H1 (cell line): ENCODE data around the gene PDE4B. TPM values are rescaled to one million over a fixed set of nuclear protein-coding genes. Genes with fewer than 3 reads are reported as not detected.

Source experiments
- CTCF ChIA-PET: fragments of 300-600 bp; sonication (Branson Sonifier 250); formaldehyde crosslinking; loops from one replicate; lab custom pipeline; 2021; ENCODE audit not compliant: partially characterized antibody; lab: Charles Lee
- POLR2A ChIA-PET: fragments of 300-600 bp; sonication (Branson Sonifier 250); formaldehyde crosslinking; loops from one replicate; lab custom pipeline; 2021; ENCODE audit warnings: inconsistent platforms; ENCODE audit not compliant: partially characterized antibody; lab: Charles Lee
- DNase-seq, 2 experiments: peaks; one replicate each; pipeline versions ENCODE4 v3.0.0 to v3.0.0-alpha.2; 2010 to 2022; ENCODE audit warnings: low spot score in 2 of 2, low read depth in 1 of 2, mixed read lengths in 1 of 2
- FAIRE-seq: peaks from 2 replicates; lab custom pipeline; 2011; peaks lifted over from hg19 to GRCh38; lab: Jason Lieb, UNC
- H2AFZ ChIP-seq: 2 replicates; pipeline ENCODE4 v1.8.1; 2012; ENCODE audit warnings: low read length, inconsistent platforms
- H2AK5ac ChIP-seq: 2 replicates; pipeline ENCODE4 v1.6.1; 2013; ENCODE audit warnings: low read depth, low read length
- H2BK120ac ChIP-seq: replicated peaks from 2 replicates; pipeline ENCODE3; 2013; ENCODE audit warnings: low read depth, low read length, inconsistent platforms
- H2BK12ac ChIP-seq: 2 replicates; pipeline ENCODE4 v1.6.1; 2013; ENCODE audit warnings: low read depth, low read length
- H2BK15ac ChIP-seq: 2 replicates; pipeline ENCODE4 v1.6.1; 2013; ENCODE audit warnings: low read length
- H2BK20ac ChIP-seq: 2 replicates; pipeline ENCODE4 v1.6.1; 2013; ENCODE audit warnings: low read length
- H2BK5ac ChIP-seq: 2 replicates; pipeline ENCODE4 v1.6.1; 2013; ENCODE audit warnings: low read depth, low read length
- H3K14ac ChIP-seq: 2 replicates; pipeline ENCODE4 v1.6.1; 2013; ENCODE audit warnings: inconsistent platforms; ENCODE audit not compliant: insufficient read length
- H3K18ac ChIP-seq: 2 replicates; pipeline ENCODE4 v1.6.1; 2013; ENCODE audit warnings: low read length; ENCODE audit errors: extremely low read depth
- H3K23ac ChIP-seq: 2 replicates; pipeline ENCODE4 v1.6.1; 2013; ENCODE audit warnings: inconsistent platforms; ENCODE audit not compliant: insufficient read length
- H3K23me2 ChIP-seq: 2 replicates; pipeline ENCODE4 v1.6.1; 2013; ENCODE audit warnings: low read depth, low read length
- H3K27ac ChIP-seq: 2 replicates; pipeline ENCODE4 v1.6.1; 2011; ENCODE audit warnings: low read depth, low read length, inconsistent platforms
- H3K27me3 ChIP-seq, 4 experiments: replicated peaks in 1 of 4; 1 replicate in 1 of 4; 2 replicates in 3 of 4; pipeline versions ENCODE4 v1.6.1 to v1.8.1; 2011 to 2013; ENCODE audit warnings: low read length in 3 of 4, mild to moderate bottlenecking in 3 of 4, inconsistent platforms in 2 of 4, mixed read lengths in 2 of 4, moderate library complexity in 1 of 4; ENCODE audit not compliant: control insufficient read depth in 3 of 4, insufficient read depth in 3 of 4; ENCODE audit errors: extremely low read depth in 1 of 4
- H3K36me3 ChIP-seq, 4 experiments: 2 replicates each; pipeline versions ENCODE4 v1.6.1 to v1.8.1; 2011 to 2013; ENCODE audit warnings: mild to moderate bottlenecking in 4 of 4, low read length in 3 of 4, moderate library complexity in 2 of 4, control low read depth in 1 of 4, inconsistent platforms in 1 of 4; ENCODE audit not compliant: insufficient read depth in 4 of 4, control insufficient read depth in 2 of 4
- H3K4ac ChIP-seq: replicated peaks from 2 replicates; pipeline ENCODE3; 2013; ENCODE audit warnings: low read length, low read depth, mixed read lengths, inconsistent platforms; ENCODE audit not compliant: insufficient read length
- H3K4me1 ChIP-seq, 4 experiments: replicated peaks in 1 of 4; 1 replicate in 1 of 4; 2 replicates in 3 of 4; pipeline versions ENCODE4 v1.6.1 to v1.8.1; 2011 to 2013; ENCODE audit warnings: low read length in 3 of 4, inconsistent platforms in 2 of 4, mixed read lengths in 1 of 4; ENCODE audit not compliant: insufficient read depth in 4 of 4, control insufficient read depth in 3 of 4
- H3K4me2 ChIP-seq, 2 experiments: 2 replicates each; pipeline versions ENCODE4 v1.6.1 to v1.8.1; 2011 to 2013; ENCODE audit warnings: low read depth in 2 of 2, low read length in 2 of 2, control low read depth in 1 of 2, inconsistent platforms in 1 of 2, mild to moderate bottlenecking in 1 of 2; ENCODE audit not compliant: insufficient read depth in 1 of 2
- H3K4me3 ChIP-seq, 4 experiments: fragments of 200-600, 300-600 bp in 1 of 4; sonication (generic), shearing (Covaris generic), sonication (Bioruptor Twin) in 1 of 4; 2 replicates each; pipeline versions ENCODE4 v1.5.1 to v1.8.1; 2011 to 2016; ENCODE audit warnings: low read length in 4 of 4, low read depth in 3 of 4, control low read depth in 2 of 4, inconsistent platforms in 2 of 4, mild to moderate bottlenecking in 2 of 4, mixed read lengths in 1 of 4, moderate library complexity in 1 of 4; ENCODE audit not compliant: insufficient read depth in 2 of 4; ENCODE audit errors: extremely low read depth in 1 of 4
- H3K56ac ChIP-seq: replicated peaks from 2 replicates; pipeline ENCODE3; 2013; ENCODE audit warnings: low read depth, mild to moderate bottlenecking, mixed read lengths, low read length, inconsistent platforms; ENCODE audit not compliant: insufficient read length
- H3K79me1 ChIP-seq: 2 replicates; pipeline ENCODE4 v1.6.1; 2013; ENCODE audit warnings: low read depth, low read length, control low read depth
- H3K79me2 ChIP-seq, 2 experiments: 2 replicates each; pipeline versions ENCODE4 v1.6.1 to v1.8.1; 2012 to 2013; ENCODE audit warnings: low read length in 2 of 2, mild to moderate bottlenecking in 2 of 2, inconsistent platforms in 1 of 2; ENCODE audit not compliant: insufficient read depth in 2 of 2, control insufficient read depth in 1 of 2
- H3K9ac ChIP-seq, 4 experiments: replicated peaks in 1 of 4; 1 replicate in 1 of 4; 2 replicates in 3 of 4; pipeline versions ENCODE4 v1.6.1 to v1.8.1; 2011 to 2013; ENCODE audit warnings: low read depth in 3 of 4, low read length in 3 of 4, control low read depth in 2 of 4, mild to moderate bottlenecking in 2 of 4, moderate library complexity in 2 of 4, inconsistent platforms in 1 of 4; ENCODE audit errors: extremely low read depth in 1 of 4
- H3K9me3 ChIP-seq, 2 experiments: 2 replicates each; pipeline versions ENCODE4 v1.6.1 to v1.8.1; 2012 to 2013; ENCODE audit warnings: mild to moderate bottlenecking in 2 of 2, moderate library complexity in 2 of 2, control low read depth in 1 of 2, inconsistent platforms in 1 of 2, low read depth in 1 of 2, low read length in 1 of 2, mixed read lengths in 1 of 2; ENCODE audit not compliant: insufficient read depth in 2 of 2
- H4K20me1 ChIP-seq, 2 experiments: replicated peaks in 1 of 2; 2 replicates each; pipeline versions ENCODE3 to v1.8.1; 2011 to 2013; ENCODE audit warnings: inconsistent platforms in 2 of 2, low read length in 2 of 2, mild to moderate bottlenecking in 1 of 2; ENCODE audit not compliant: insufficient read depth in 2 of 2, control insufficient read depth in 1 of 2
- H4K5ac ChIP-seq: 2 replicates; pipeline ENCODE4 v1.6.1; 2013; ENCODE audit warnings: low read length, low read depth, mixed read lengths, inconsistent platforms; ENCODE audit not compliant: insufficient read length
- H4K8ac ChIP-seq: 2 replicates; pipeline ENCODE4 v1.8.0; 2013; ENCODE audit warnings: mild to moderate bottlenecking, moderate library complexity, low read length, inconsistent platforms; ENCODE audit not compliant: insufficient read depth; ENCODE audit errors: extremely low read depth
- H4K91ac ChIP-seq: replicated peaks from 2 replicates; pipeline ENCODE3; 2013; ENCODE audit warnings: low read length, mixed read lengths, inconsistent platforms; ENCODE audit not compliant: insufficient read length
- SIRT6 ChIP-seq: IDR thresholded peaks from one replicate; pipeline ENCODE4 v1.7.1; 2012; ENCODE audit warnings: low read length, inconsistent platforms
- TAF7 ChIP-seq: optimal IDR thresholded peaks from 2 replicates; pipeline ENCODE3; 2011; ENCODE audit warnings: low read depth, mild to moderate bottlenecking, inconsistent platforms, low read length, moderate library complexity, borderline replicate concordance
- TEAD4 ChIP-seq: IDR thresholded peaks from 2 replicates; pipeline ENCODE4 v1.6.1; 2012; ENCODE audit warnings: low read depth, low read length, inconsistent platforms, mixed read lengths
- WGBS, 2 experiments: shearing (Covaris generic) in 1 of 2; methylation state at CpG; one replicate each; pipeline versions ENCODE4 v1.1.6 to v1.1.7; 2013 to 2015; ENCODE audit warnings: low lambda C conversion rate in 2 of 2, mixed read lengths in 2 of 2, inconsistent platforms in 1 of 2, low coverage in 1 of 2, missing lambda C conversion rate in 1 of 2; ENCODE audit not compliant: insufficient replicate concordance in 2 of 2, insufficient coverage in 1 of 2, insufficient read length in 1 of 2; ENCODE audit errors: extremely low coverage in 1 of 2, missing lambda C conversion rate in 1 of 2; 5-methylcytosine and 5-hydroxymethylcytosine counted together
- polyA plus RNA-seq, 7 experiments: library from polyadenylated mRNA; depleted of rRNA in 3 of 7; stranded (reverse) in 5 of 7; unstranded in 2 of 7; fragments of >200 nt in 5 of 7; fragments of 200-250 nt in 2 of 7; gene quantifications; 1 replicate in 5 of 7; 2 replicates in 1 of 7; 4 replicates in 1 of 7; pipeline versions ENCODE4 v1.2.1 to v1.2.3, GENCODE V29; 2011 to 2013; ENCODE audit warnings: missing spikeins in 2 of 7, mixed read lengths in 2 of 7
- total RNA-seq: library from RNA; stranded (reverse); fragmentation: NEBNext Ultra II Directional; extraction: Animal tissue kit (Norgen Biotek cat#: 25700); gene quantifications from 2 replicates; pipeline ENCODE4 v1.2.1, GENCODE V29; 2021

PDE4B gene
- total and polyA plus RNA-seq, 2 of the 8 experiments (the other 6 are each of a cell fraction or from before 2014, with no cell fraction given) = 5.0 to 15.1 TPM

DNA sequence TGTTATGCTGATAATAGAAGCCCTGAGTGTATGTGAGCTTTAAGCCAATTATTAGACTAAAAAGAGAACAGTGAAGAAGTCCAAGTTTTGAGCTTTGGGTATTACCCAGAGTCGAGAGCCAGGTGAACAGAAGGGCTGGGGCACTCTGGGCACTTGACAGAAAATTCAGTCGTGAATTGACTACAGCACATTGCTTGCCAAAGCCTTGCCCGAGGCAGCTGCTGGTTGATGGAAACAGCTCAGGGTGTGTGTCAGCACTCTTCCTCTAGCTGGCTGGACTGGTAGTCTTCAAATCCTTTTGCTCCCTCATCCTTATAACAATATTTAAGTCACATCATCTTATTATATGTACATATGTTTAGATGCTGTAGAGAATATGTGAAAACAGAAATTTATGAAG, 21.3 kb downstream of the PDE4B start:
- POLR2A ChIA-PET = no interaction called here
- no peak overlapping the region for H3K9ac ChIP-seq

More for the DNA sequence above, 21.3 kb downstream of the PDE4B start:
- H2BK5ac ChIP-seq = no peak overlapping the region
- no peaks in the 10 kb centered on the region for H3K9me3 ChIP-seq
- no peaks in the 10 kb centered on the region for H4K20me1 ChIP-seq
- no peaks in the 10 kb centered on the region for H3K36me3 ChIP-seq
- H4K8ac ChIP-seq = no peak overlapping the region
- no peak overlapping the region for H2BK12ac ChIP-seq
- no peak overlapping the region for H3K18ac ChIP-seq
- DNase-seq (no peak), FAIRE-seq (no peak)
- no peak overlapping the region for H3K23ac ChIP-seq
- H4K91ac ChIP-seq = no peak overlapping the region
- no peaks in the 10 kb centered on the region for H3K23me2 ChIP-seq
- no peak overlapping the region for H2AFZ ChIP-seq
- WGBS, 2 experiments = 93% methylated on average over 3 of the region's 3 CpGs; no CpG with 5 or more reads in 1 of the 2 experiments
- H3K14ac ChIP-seq = no peak overlapping the region
- no peak overlapping the region for H2BK15ac ChIP-seq
- H3K27ac ChIP-seq = no peak overlapping the region
- no peak overlapping the region for H4K5ac ChIP-seq
- H3K4ac ChIP-seq = no peak overlapping the region
- no peak overlapping the region for H2AK5ac ChIP-seq
- no peak overlapping the region for H3K56ac ChIP-seq
- H3K79me2 ChIP-seq = no peaks in the 10 kb centered on the region
- no peaks in the 10 kb centered on the region for H3K27me3 ChIP-seq
- H2BK20ac ChIP-seq = no peak overlapping the region
- no peak overlapping the region for H3K4me3 ChIP-seq
- H2BK120ac ChIP-seq = no peak overlapping the region
- CTCF ChIA-PET = no interaction called here
- H3K79me1 ChIP-seq = no peaks in the 10 kb centered on the region
- H3K4me1 ChIP-seq = peaks cover 0 to 4% (median 0%) of the 10 kb centered on the region in 4 experiments; a peak in 1 of 7 replicates
- H3K4me2 ChIP-seq = no peak overlapping the region
- no peak for TF ChIP-seq TEAD4
- no peak for TF ChIP-seq TAF7
- TF ChIP-seq SIRT6 = no peak
